LNCaP clone FGC (cell line): ENCODE measurements around the gene MAP3K9.

Experiments
- DNase-seq: peaks from one replicate; pipeline ENCODE4 v3.0.0-alpha.2; 2011; ENCODE audit warnings: low read depth
- H3K4me3 ChIP-seq: 2 replicates; pipeline ENCODE4 v1.5.1; 2011; ENCODE audit warnings: mild to moderate bottlenecking, low read depth, low read length, control low read depth
- TF ChIP-seq, protein P1 (sequence below): IDR thresholded peaks from 2 replicates; pipeline ENCODE4 v1.5.1; 2012; ENCODE audit warnings: mild to moderate bottlenecking; ENCODE audit not compliant: control insufficient read depth, insufficient read depth; ENCODE audit errors: extremely low read depth

MAP3K9 gene

DNA sequence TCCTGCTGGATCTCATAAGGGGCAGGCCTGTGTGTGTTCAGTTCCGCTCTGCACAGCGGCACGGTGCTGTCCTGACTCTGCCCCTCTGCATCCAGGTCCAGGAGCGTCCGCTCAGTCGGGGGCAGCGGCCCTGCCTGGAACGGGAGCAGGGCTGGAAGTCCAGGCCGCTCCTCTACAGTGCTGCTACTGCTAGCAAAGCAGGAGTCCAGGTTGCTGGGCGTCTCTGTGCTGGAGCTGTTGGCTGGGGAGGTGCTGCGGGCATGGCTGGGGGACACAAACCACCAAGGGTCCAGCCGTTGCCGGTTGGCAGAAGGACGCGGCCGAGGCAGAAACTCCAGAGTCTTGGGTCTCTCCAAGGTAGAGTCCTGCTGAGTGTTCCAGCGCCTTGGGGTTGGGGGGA, 78.9 kb downstream of the MAP3K9 start:
- TF ChIP-seq, protein P1, sequence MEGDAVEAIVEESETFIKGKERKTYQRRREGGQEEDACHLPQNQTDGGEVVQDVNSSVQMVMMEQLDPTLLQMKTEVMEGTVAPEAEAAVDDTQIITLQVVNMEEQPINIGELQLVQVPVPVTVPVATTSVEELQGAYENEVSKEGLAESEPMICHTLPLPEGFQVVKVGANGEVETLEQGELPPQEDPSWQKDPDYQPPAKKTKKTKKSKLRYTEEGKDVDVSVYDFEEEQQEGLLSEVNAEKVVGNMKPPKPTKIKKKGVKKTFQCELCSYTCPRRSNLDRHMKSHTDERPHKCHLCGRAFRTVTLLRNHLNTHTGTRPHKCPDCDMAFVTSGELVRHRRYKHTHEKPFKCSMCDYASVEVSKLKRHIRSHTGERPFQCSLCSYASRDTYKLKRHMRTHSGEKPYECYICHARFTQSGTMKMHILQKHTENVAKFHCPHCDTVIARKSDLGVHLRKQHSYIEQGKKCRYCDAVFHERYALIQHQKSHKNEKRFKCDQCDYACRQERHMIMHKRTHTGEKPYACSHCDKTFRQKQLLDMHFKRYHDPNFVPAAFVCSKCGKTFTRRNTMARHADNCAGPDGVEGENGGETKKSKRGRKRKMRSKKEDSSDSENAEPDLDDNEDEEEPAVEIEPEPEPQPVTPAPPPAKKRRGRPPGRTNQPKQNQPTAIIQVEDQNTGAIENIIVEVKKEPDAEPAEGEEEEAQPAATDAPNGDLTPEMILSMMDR, result no peak
- no peak for DNase-seq
- H3K4me3 ChIP-seq, result no peak overlapping the region

DNA sequence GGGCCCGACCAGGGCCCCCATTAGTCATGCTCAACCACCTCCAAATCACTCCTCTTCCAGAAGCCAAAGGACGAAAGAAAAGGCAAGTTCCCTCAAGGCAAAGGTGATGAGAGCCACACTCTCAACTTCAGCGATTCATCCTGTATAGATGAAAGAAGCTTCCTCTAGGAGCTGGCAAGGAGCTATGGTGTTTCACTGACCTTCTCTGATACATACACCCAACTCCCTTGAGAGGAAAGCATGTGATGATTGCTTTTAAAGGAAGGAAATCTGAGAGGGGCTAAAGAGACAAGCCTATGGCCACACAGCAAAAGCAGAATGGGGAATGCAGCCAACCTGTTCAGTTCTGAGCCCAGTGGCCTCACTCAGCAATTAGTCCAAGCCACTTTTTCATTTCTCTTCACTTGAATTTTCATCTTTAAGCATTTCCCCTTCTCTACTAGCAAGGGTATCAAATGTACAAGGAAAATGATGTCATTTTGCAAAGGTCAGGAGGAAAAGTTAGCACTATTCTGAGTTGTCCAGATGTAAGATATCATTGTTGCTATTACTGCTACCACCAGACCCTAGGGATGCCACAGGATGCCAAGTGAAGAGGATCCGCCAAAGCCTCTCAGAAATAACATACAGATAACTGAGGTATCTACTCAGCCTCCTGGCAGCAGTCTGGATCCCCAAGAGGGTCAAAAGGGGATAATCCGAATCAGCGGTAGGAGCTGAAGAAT, 82.5 kb downstream of the MAP3K9 start:
- TF ChIP-seq, protein P1, result no peak
- H3K4me3 ChIP-seq, result no peak overlapping the region
- DNase-seq, result no peak

DNA sequence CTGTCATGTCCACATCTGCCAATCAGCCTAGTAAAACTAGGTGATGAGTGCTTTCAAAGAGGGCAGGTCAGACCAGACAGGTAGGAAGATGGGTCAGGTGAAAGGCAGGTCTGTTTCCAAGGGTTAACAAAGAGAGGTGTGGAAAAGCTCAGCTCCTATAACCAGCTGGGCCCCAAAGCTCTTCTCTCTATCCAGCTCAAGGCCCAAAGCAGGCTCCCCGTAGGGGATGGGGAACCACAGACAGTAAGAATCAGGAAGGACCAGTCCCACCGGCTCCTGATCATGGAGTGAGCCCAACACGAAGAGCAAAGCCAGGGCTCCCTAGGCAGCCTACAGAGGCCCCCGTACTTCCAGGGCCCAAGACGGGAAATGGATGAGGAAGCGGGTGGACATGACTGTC, 84.4 kb downstream of the MAP3K9 start:
- no peak for DNase-seq

DNA sequence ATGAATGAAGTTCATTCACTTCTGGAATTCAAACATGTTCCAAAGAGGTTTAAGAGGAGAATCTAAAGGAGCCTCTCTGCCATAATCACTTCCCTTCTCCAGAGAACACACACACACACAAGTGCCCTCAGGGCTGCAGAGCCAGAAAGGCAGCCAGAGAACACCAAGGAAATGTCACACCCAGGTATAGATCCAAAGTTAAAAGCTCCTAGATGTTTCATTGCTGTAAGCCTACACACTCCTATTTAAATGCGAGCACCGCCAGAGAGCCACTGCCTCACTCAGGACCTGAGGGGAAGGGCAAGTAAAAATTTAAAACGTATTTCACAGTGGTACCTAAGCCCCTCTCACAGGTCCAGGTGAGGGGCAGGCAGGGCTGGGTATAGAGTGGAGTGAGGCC, 85.2 kb downstream of the MAP3K9 start:
- TF ChIP-seq, protein P1, result no peak
- no peak overlapping the region for H3K4me3 ChIP-seq
- DNase-seq, result no peak

More for the DNA sequence above, 84.4 kb downstream of the MAP3K9 start:
- TF ChIP-seq, protein P1, result no peak
- no peak overlapping the region for H3K4me3 ChIP-seq

DNA sequence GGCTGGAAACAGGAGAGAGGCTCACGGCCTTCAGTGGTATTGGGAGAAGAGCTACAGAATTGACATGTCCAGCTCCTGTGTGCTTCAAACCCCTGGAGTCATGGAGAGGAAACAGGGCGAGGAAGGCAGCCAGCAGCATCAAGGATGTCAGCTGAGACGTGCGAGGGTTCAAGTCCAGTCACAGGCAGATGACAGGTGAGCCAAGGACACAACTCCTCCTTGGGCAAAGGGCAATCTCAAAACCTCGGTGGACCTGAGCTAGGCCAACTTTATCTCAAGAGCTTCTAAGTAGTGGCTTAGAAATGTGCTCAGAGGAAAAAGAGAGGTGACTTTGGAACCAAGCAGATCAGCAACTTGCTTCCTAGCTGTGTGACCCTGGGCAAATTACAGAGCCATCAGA, 86.0 kb downstream of the MAP3K9 start:
- TF ChIP-seq, protein P1, result no peak
- H3K4me3 ChIP-seq, result no peak overlapping the region
- no peak for DNase-seq

DNA sequence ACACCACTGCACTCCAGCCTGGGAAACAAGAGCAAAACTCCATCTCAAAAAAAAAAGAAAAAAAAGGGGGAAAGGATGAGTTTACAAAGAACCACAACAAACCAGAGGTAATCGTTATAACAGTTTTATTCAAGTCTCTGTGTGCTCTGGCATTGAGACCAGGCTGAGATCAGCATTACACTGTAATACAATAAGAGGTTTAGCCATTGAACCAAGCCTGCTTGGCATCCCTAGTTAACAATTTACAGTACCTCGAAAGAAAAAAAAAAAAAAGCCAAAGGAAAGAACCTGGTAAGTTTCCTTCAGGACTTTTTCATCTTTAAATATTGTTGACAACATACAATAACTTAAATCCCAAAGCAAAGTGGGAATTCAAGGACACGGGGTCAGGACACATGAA, 86.9 kb downstream of the MAP3K9 start:
- TF ChIP-seq, protein P1, result no peak
- no peak for DNase-seq

DNA sequence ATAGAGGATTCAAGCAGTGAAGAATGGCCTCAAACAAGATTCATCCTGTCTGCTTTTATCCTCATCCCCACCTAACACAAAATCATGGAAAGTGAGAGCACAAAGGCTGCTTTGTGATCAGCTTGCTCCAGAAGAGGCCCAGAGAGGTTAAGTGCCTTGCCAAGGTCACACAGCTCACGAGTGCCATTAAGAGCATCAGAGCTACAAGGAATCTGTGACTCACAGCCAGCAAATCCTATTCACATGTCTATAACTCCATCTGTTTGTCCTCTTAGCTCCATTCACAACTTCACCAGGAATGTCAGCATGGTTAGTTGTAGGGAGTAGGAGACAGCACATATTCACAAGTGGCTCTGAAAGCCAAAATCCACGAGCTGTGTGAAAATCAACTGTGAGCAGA, 87.8 kb downstream of the MAP3K9 start:
- no peak for DNase-seq
- H3K4me3 ChIP-seq, result no peak overlapping the region
- TF ChIP-seq, protein P1, result no peak

More for the DNA sequence above, 86.9 kb downstream of the MAP3K9 start:
- H3K4me3 ChIP-seq, result no peak overlapping the region
